H1 (cell line): ENCODE data around the gene FBXL17. TPM values are rescaled to one million over a fixed set of nuclear protein-coding genes. Genes with fewer than 3 reads are reported as not detected.

ENCODE experiments used
- CTCF ChIA-PET: fragments of 300-600 bp; sonication (Branson Sonifier 250); formaldehyde crosslinking; loops from one replicate; lab custom pipeline; 2021; ENCODE audit not compliant: partially characterized antibody; lab: Charles Lee
- POLR2A ChIA-PET: fragments of 300-600 bp; sonication (Branson Sonifier 250); formaldehyde crosslinking; loops from one replicate; lab custom pipeline; 2021; ENCODE audit warnings: inconsistent platforms; ENCODE audit not compliant: partially characterized antibody; lab: Charles Lee
- DNase-seq, 2 experiments: peaks; one replicate each; pipeline versions ENCODE4 v3.0.0 to v3.0.0-alpha.2; 2010 to 2022; ENCODE audit warnings: low spot score in 2 of 2, low read depth in 1 of 2, mixed read lengths in 1 of 2
- FAIRE-seq: peaks from 2 replicates; lab custom pipeline; 2011; peaks lifted over from hg19 to GRCh38; lab: Jason Lieb, UNC
- H2AFZ ChIP-seq: 2 replicates; pipeline ENCODE4 v1.8.1; 2012; ENCODE audit warnings: low read length, inconsistent platforms
- H2AK5ac ChIP-seq: 2 replicates; pipeline ENCODE4 v1.6.1; 2013; ENCODE audit warnings: low read depth, low read length
- H2BK120ac ChIP-seq: replicated peaks from 2 replicates; pipeline ENCODE3; 2013; ENCODE audit warnings: low read depth, low read length, inconsistent platforms
- H2BK12ac ChIP-seq: 2 replicates; pipeline ENCODE4 v1.6.1; 2013; ENCODE audit warnings: low read depth, low read length
- H2BK15ac ChIP-seq: 2 replicates; pipeline ENCODE4 v1.6.1; 2013; ENCODE audit warnings: low read length
- H2BK20ac ChIP-seq: 2 replicates; pipeline ENCODE4 v1.6.1; 2013; ENCODE audit warnings: low read length
- H2BK5ac ChIP-seq: 2 replicates; pipeline ENCODE4 v1.6.1; 2013; ENCODE audit warnings: low read depth, low read length
- H3K14ac ChIP-seq: 2 replicates; pipeline ENCODE4 v1.6.1; 2013; ENCODE audit warnings: inconsistent platforms; ENCODE audit not compliant: insufficient read length
- H3K18ac ChIP-seq: 2 replicates; pipeline ENCODE4 v1.6.1; 2013; ENCODE audit warnings: low read length; ENCODE audit errors: extremely low read depth
- H3K23ac ChIP-seq: 2 replicates; pipeline ENCODE4 v1.6.1; 2013; ENCODE audit warnings: inconsistent platforms; ENCODE audit not compliant: insufficient read length
- H3K23me2 ChIP-seq: 2 replicates; pipeline ENCODE4 v1.6.1; 2013; ENCODE audit warnings: low read depth, low read length
- H3K27ac ChIP-seq: 2 replicates; pipeline ENCODE4 v1.6.1; 2011; ENCODE audit warnings: low read depth, low read length, inconsistent platforms
- H3K27me3 ChIP-seq, 4 experiments: replicated peaks in 1 of 4; 1 replicate in 1 of 4; 2 replicates in 3 of 4; pipeline versions ENCODE4 v1.6.1 to v1.8.1; 2011 to 2013; ENCODE audit warnings: low read length in 3 of 4, mild to moderate bottlenecking in 3 of 4, inconsistent platforms in 2 of 4, mixed read lengths in 2 of 4, moderate library complexity in 1 of 4; ENCODE audit not compliant: control insufficient read depth in 3 of 4, insufficient read depth in 3 of 4; ENCODE audit errors: extremely low read depth in 1 of 4
- H3K36me3 ChIP-seq, 4 experiments: 2 replicates each; pipeline versions ENCODE4 v1.6.1 to v1.8.1; 2011 to 2013; ENCODE audit warnings: mild to moderate bottlenecking in 4 of 4, low read length in 3 of 4, moderate library complexity in 2 of 4, control low read depth in 1 of 4, inconsistent platforms in 1 of 4; ENCODE audit not compliant: insufficient read depth in 4 of 4, control insufficient read depth in 2 of 4
- H3K4ac ChIP-seq: replicated peaks from 2 replicates; pipeline ENCODE3; 2013; ENCODE audit warnings: low read length, low read depth, mixed read lengths, inconsistent platforms; ENCODE audit not compliant: insufficient read length
- H3K4me1 ChIP-seq, 4 experiments: replicated peaks in 1 of 4; 1 replicate in 1 of 4; 2 replicates in 3 of 4; pipeline versions ENCODE4 v1.6.1 to v1.8.1; 2011 to 2013; ENCODE audit warnings: low read length in 3 of 4, inconsistent platforms in 2 of 4, mixed read lengths in 1 of 4; ENCODE audit not compliant: insufficient read depth in 4 of 4, control insufficient read depth in 3 of 4
- H3K4me2 ChIP-seq, 2 experiments: 2 replicates each; pipeline versions ENCODE4 v1.6.1 to v1.8.1; 2011 to 2013; ENCODE audit warnings: low read depth in 2 of 2, low read length in 2 of 2, control low read depth in 1 of 2, inconsistent platforms in 1 of 2, mild to moderate bottlenecking in 1 of 2; ENCODE audit not compliant: insufficient read depth in 1 of 2
- H3K4me3 ChIP-seq, 4 experiments: fragments of 200-600, 300-600 bp in 1 of 4; sonication (generic), shearing (Covaris generic), sonication (Bioruptor Twin) in 1 of 4; 2 replicates each; pipeline versions ENCODE4 v1.5.1 to v1.8.1; 2011 to 2016; ENCODE audit warnings: low read length in 4 of 4, low read depth in 3 of 4, control low read depth in 2 of 4, inconsistent platforms in 2 of 4, mild to moderate bottlenecking in 2 of 4, mixed read lengths in 1 of 4, moderate library complexity in 1 of 4; ENCODE audit not compliant: insufficient read depth in 2 of 4; ENCODE audit errors: extremely low read depth in 1 of 4
- H3K56ac ChIP-seq: replicated peaks from 2 replicates; pipeline ENCODE3; 2013; ENCODE audit warnings: low read depth, mild to moderate bottlenecking, mixed read lengths, low read length, inconsistent platforms; ENCODE audit not compliant: insufficient read length
- H3K79me1 ChIP-seq: 2 replicates; pipeline ENCODE4 v1.6.1; 2013; ENCODE audit warnings: low read depth, low read length, control low read depth
- H3K79me2 ChIP-seq, 2 experiments: 2 replicates each; pipeline versions ENCODE4 v1.6.1 to v1.8.1; 2012 to 2013; ENCODE audit warnings: low read length in 2 of 2, mild to moderate bottlenecking in 2 of 2, inconsistent platforms in 1 of 2; ENCODE audit not compliant: insufficient read depth in 2 of 2, control insufficient read depth in 1 of 2
- H3K9ac ChIP-seq, 4 experiments: replicated peaks in 1 of 4; 1 replicate in 1 of 4; 2 replicates in 3 of 4; pipeline versions ENCODE4 v1.6.1 to v1.8.1; 2011 to 2013; ENCODE audit warnings: low read depth in 3 of 4, low read length in 3 of 4, control low read depth in 2 of 4, mild to moderate bottlenecking in 2 of 4, moderate library complexity in 2 of 4, inconsistent platforms in 1 of 4; ENCODE audit errors: extremely low read depth in 1 of 4
- H3K9me3 ChIP-seq, 2 experiments: 2 replicates each; pipeline versions ENCODE4 v1.6.1 to v1.8.1; 2012 to 2013; ENCODE audit warnings: mild to moderate bottlenecking in 2 of 2, moderate library complexity in 2 of 2, control low read depth in 1 of 2, inconsistent platforms in 1 of 2, low read depth in 1 of 2, low read length in 1 of 2, mixed read lengths in 1 of 2; ENCODE audit not compliant: insufficient read depth in 2 of 2
- H4K20me1 ChIP-seq, 2 experiments: replicated peaks in 1 of 2; 2 replicates each; pipeline versions ENCODE3 to v1.8.1; 2011 to 2013; ENCODE audit warnings: inconsistent platforms in 2 of 2, low read length in 2 of 2, mild to moderate bottlenecking in 1 of 2; ENCODE audit not compliant: insufficient read depth in 2 of 2, control insufficient read depth in 1 of 2
- H4K5ac ChIP-seq: 2 replicates; pipeline ENCODE4 v1.6.1; 2013; ENCODE audit warnings: low read length, low read depth, mixed read lengths, inconsistent platforms; ENCODE audit not compliant: insufficient read length
- H4K8ac ChIP-seq: 2 replicates; pipeline ENCODE4 v1.8.0; 2013; ENCODE audit warnings: mild to moderate bottlenecking, moderate library complexity, low read length, inconsistent platforms; ENCODE audit not compliant: insufficient read depth; ENCODE audit errors: extremely low read depth
- H4K91ac ChIP-seq: replicated peaks from 2 replicates; pipeline ENCODE3; 2013; ENCODE audit warnings: low read length, mixed read lengths, inconsistent platforms; ENCODE audit not compliant: insufficient read length
- BRCA1 ChIP-seq: IDR thresholded peaks from 2 replicates; pipeline ENCODE4 v1.6.1; 2012; ENCODE audit warnings: low read depth, low read length, improper control_type of control experiment
- CBX8 ChIP-seq: fragments of 300-800, 300-1000 bp; sonication (generic); IDR thresholded peaks from 2 replicates; pipeline ENCODE4 v1.7.1; 2016; ENCODE audit warnings: low read depth, low read length, borderline replicate concordance
- CEBPB ChIP-seq: IDR thresholded peaks from 2 replicates; pipeline ENCODE4 v1.6.1; 2012; ENCODE audit warnings: low read depth, low read length
- CTBP2 ChIP-seq: IDR thresholded peaks from 2 replicates; pipeline ENCODE4 v1.7.0; 2011; ENCODE audit warnings: borderline replicate concordance, mild to moderate bottlenecking, moderate library complexity, mixed read lengths, low read length; ENCODE audit not compliant: insufficient read depth, insufficient read length
- GABPA ChIP-seq: IDR thresholded peaks from 2 replicates; pipeline ENCODE4 v1.6.1; 2011; ENCODE audit warnings: mild to moderate bottlenecking, low read length, moderate library complexity, borderline replicate concordance; ENCODE audit not compliant: insufficient read depth
- KDM1A ChIP-seq: fragments of 200-600, 300-600 bp; sonication (generic); IDR thresholded peaks from 2 replicates; pipeline ENCODE4 v1.7.1; 2016; ENCODE audit warnings: mild to moderate bottlenecking, low read length, borderline replicate concordance
- KDM4A ChIP-seq: IDR thresholded peaks from one replicate; pipeline ENCODE4 v1.7.1; 2012; ENCODE audit warnings: low read depth, mild to moderate bottlenecking, moderate library complexity, low read length, inconsistent platforms; ENCODE audit not compliant: severe bottlenecking
- KDM5A ChIP-seq: fragments of 200-600 bp; IDR thresholded peaks from 2 replicates; pipeline ENCODE4 v1.7.1; 2012; ENCODE audit warnings: mild to moderate bottlenecking, low read length, inconsistent platforms, mixed read lengths
- POU5F1 ChIP-seq: IDR thresholded peaks from 2 replicates; pipeline ENCODE4 v1.6.1; 2011; ENCODE audit warnings: low read depth, mild to moderate bottlenecking, low read length, moderate library complexity
- SIRT6 ChIP-seq: IDR thresholded peaks from one replicate; pipeline ENCODE4 v1.7.1; 2012; ENCODE audit warnings: low read length, inconsistent platforms
- SP1 ChIP-seq: IDR thresholded peaks from 2 replicates; pipeline ENCODE4 v1.6.1; 2011; ENCODE audit warnings: low read depth, low read length
- TAF7 ChIP-seq: optimal IDR thresholded peaks from 2 replicates; pipeline ENCODE3; 2011; ENCODE audit warnings: low read depth, mild to moderate bottlenecking, inconsistent platforms, low read length, moderate library complexity, borderline replicate concordance
- WGBS, 2 experiments: shearing (Covaris generic) in 1 of 2; methylation state at CpG; one replicate each; pipeline versions ENCODE4 v1.1.6 to v1.1.7; 2013 to 2015; ENCODE audit warnings: low lambda C conversion rate in 2 of 2, mixed read lengths in 2 of 2, inconsistent platforms in 1 of 2, low coverage in 1 of 2, missing lambda C conversion rate in 1 of 2; ENCODE audit not compliant: insufficient replicate concordance in 2 of 2, insufficient coverage in 1 of 2, insufficient read length in 1 of 2; ENCODE audit errors: extremely low coverage in 1 of 2, missing lambda C conversion rate in 1 of 2; 5-methylcytosine and 5-hydroxymethylcytosine counted together
- polyA plus RNA-seq, 7 experiments: library from polyadenylated mRNA; depleted of rRNA in 3 of 7; stranded (reverse) in 5 of 7; unstranded in 2 of 7; fragments of >200 nt in 5 of 7; fragments of 200-250 nt in 2 of 7; gene quantifications; 1 replicate in 5 of 7; 2 replicates in 1 of 7; 4 replicates in 1 of 7; pipeline versions ENCODE4 v1.2.1 to v1.2.3, GENCODE V29; 2011 to 2013; ENCODE audit warnings: missing spikeins in 2 of 7, mixed read lengths in 2 of 7
- total RNA-seq: library from RNA; stranded (reverse); fragmentation: NEBNext Ultra II Directional; extraction: Animal tissue kit (Norgen Biotek cat#: 25700); gene quantifications from 2 replicates; pipeline ENCODE4 v1.2.1, GENCODE V29; 2021

Gene FBXL17
- total and polyA plus RNA-seq, 2 of the 8 experiments (the other 6 are each of a cell fraction or from before 2014, with no cell fraction given), result 0.35 to 4.3 TPM

GRCh38 chr5:107884871-107885270, 497.0 kb downstream of the FBXL17 start:
- CTCF ChIA-PET, result no interaction called here
- TF ChIP-seq TAF7, result no peak
- no peak for TF ChIP-seq KDM1A
- no peak for TF ChIP-seq SIRT6
- no peak for TF ChIP-seq CEBPB
- TF ChIP-seq BRCA1, result no peak
- TF ChIP-seq KDM4A, result no peak
- TF ChIP-seq CTBP2, result no peak
- no peak for TF ChIP-seq KDM5A
- no peak for TF ChIP-seq GABPA
- TF ChIP-seq SP1, result no peak
- no peak for TF ChIP-seq POU5F1
- no peak for TF ChIP-seq CBX8

More at GRCh38 chr5:107884871-107885270, 497.0 kb downstream of the FBXL17 start:
- no peak overlapping the region for H3K56ac ChIP-seq
- H2BK5ac ChIP-seq, result no peak overlapping the region
- H4K5ac ChIP-seq, result no peak overlapping the region
- POLR2A ChIA-PET, result no interaction called here
- H2BK12ac ChIP-seq, result no peak overlapping the region
- H4K8ac ChIP-seq, result no peak overlapping the region
- H3K23ac ChIP-seq, result no peak overlapping the region
- WGBS, 2 experiments, result 100% methylated on average over 1 of the region's 1 CpG; no CpG with 5 or more reads in 1 of the 2 experiments
- no peaks in the 10 kb centered on the region for H4K20me1 ChIP-seq
- H3K9ac ChIP-seq, result no peak overlapping the region
- no peak overlapping the region for H3K27ac ChIP-seq
- H3K14ac ChIP-seq, result no peak overlapping the region
- H2BK15ac ChIP-seq, result no peak overlapping the region
- H3K79me2 ChIP-seq, result no peaks in the 10 kb centered on the region
- no peaks in the 10 kb centered on the region for H3K23me2 ChIP-seq
- FAIRE-seq (no peak), DNase-seq (no peak)
- no peaks in the 10 kb centered on the region for H3K36me3 ChIP-seq
- no peak overlapping the region for H2BK20ac ChIP-seq
- H3K79me1 ChIP-seq, result no peaks in the 10 kb centered on the region
- H3K9me3 ChIP-seq, result no peaks in the 10 kb centered on the region
- H3K4ac ChIP-seq, result no peak overlapping the region
- H3K27me3 ChIP-seq, result no peaks in the 10 kb centered on the region
- H2AFZ ChIP-seq, result no peak overlapping the region
- no peak overlapping the region for H3K4me3 ChIP-seq
- peaks cover 0 to 3% (median 0%) of the 10 kb centered on the region in 4 experiments; a peak in 1 of 7 replicates for H3K4me1 ChIP-seq
- H2AK5ac ChIP-seq, result no peak overlapping the region
- no peak overlapping the region for H3K18ac ChIP-seq
- no peak overlapping the region for H2BK120ac ChIP-seq
- no peak overlapping the region for H3K4me2 ChIP-seq
- H4K91ac ChIP-seq, result no peak overlapping the region
